PC-3 (cell line): ENCODE data around the gene ZNF646. TPM values are rescaled to one million over a fixed set of nuclear protein-coding genes. Genes with fewer than 3 reads are reported as not detected.

Experiments used
- ATAC-seq: fragments of 200-7000 bp; cut with Tn5 transposase; 2 replicates; pipeline ENCODE4 v1.9.1; 2020; ENCODE audit warnings: mild to moderate bottlenecking, moderate library complexity
- BruUV-seq: library from RNA; stranded (reverse); fragments of 400-500 nt; replicated peaks from 2 replicates; lab custom pipeline; 2021; lab: Mats Ljungman, UMichigan
- CTCF ChIA-PET: fragments of 300-600 bp; sonication (Branson Sonifier 250); formaldehyde crosslinking; loops from one replicate; lab custom pipeline; 2022; ENCODE audit warnings: antibody characterized with exemption; lab: Charles Lee
- POLR2A ChIA-PET: fragments of 300-600 bp; sonication (Branson Sonifier 250); formaldehyde crosslinking; loops from one replicate; lab custom pipeline; 2022; ENCODE audit warnings: antibody characterized with exemption; ENCODE audit not compliant: unreplicated experiment; lab: Charles Lee
- DNase-seq: peaks from one replicate; pipeline ENCODE4 v3.0.0-alpha.2; 2015
- H2AFZ ChIP-seq: fragments of 300-600 bp; sonication (generic); 2 replicates; pipeline ENCODE4 v1.6.0; 2016; ENCODE audit warnings: antibody characterized with exemption, low read length
- H3F3A ChIP-seq: fragments of 300-600 bp; sonication (generic); one replicate; pipeline ENCODE4 v1.6.0; 2017; ENCODE audit warnings: antibody characterized with exemption, low read length, control low read depth, mild to moderate bottlenecking; ENCODE audit not compliant: unreplicated experiment
- H3K27ac ChIP-seq: fragments of 300-600 bp; sonication (generic); 2 replicates; pipeline ENCODE4 v1.5.1; 2016; ENCODE audit warnings: mild to moderate bottlenecking, low read length
- H3K27me3 ChIP-seq: fragments of 300-600 bp; sonication (generic); 2 replicates; pipeline ENCODE4 v1.6.1; 2016; ENCODE audit warnings: low read length, mixed read lengths
- H3K36me3 ChIP-seq: fragments of 300-600 bp; sonication (generic); 2 replicates; pipeline ENCODE4 v1.6.1; 2016; ENCODE audit warnings: low read depth, mixed run types, low read length, mixed read lengths
- H3K4me1 ChIP-seq: fragments of 300-600 bp; sonication (generic); 2 replicates; pipeline ENCODE4 v1.5.1; 2016; ENCODE audit warnings: low read length; ENCODE audit not compliant: insufficient read depth
- H3K4me2 ChIP-seq: fragments of 300-600 bp; sonication (generic); 2 replicates; pipeline ENCODE4 v1.6.0; 2016; ENCODE audit warnings: low read length
- H3K4me3 ChIP-seq: fragments of 300-600 bp; sonication (generic); 2 replicates; pipeline ENCODE4 v1.5.1; 2016; ENCODE audit warnings: mild to moderate bottlenecking, low read length, mixed read lengths
- H3K79me2 ChIP-seq: fragments of 300-600 bp; sonication (generic); 2 replicates; pipeline ENCODE4 v1.6.1; 2017; ENCODE audit warnings: low read length, mixed read lengths
- H3K9ac ChIP-seq: fragments of 300-600 bp; sonication (generic); 2 replicates; pipeline ENCODE4 v1.6.0; 2016; ENCODE audit warnings: mild to moderate bottlenecking, low read length
- H3K9me2 ChIP-seq: fragments of 300-600 bp; sonication (generic); replicated peaks from 2 replicates; pipeline ENCODE4 v1.6.1; 2016; ENCODE audit warnings: mixed run types, low read length, mixed read lengths
- H3K9me3 ChIP-seq: fragments of 300-600 bp; sonication (generic); 2 replicates; pipeline ENCODE4 v1.6.1; 2016; ENCODE audit warnings: low read length, mixed read lengths
- H4K20me1 ChIP-seq: fragments of 300-600 bp; sonication (generic); 2 replicates; pipeline ENCODE4 v1.6.1; 2016; ENCODE audit warnings: low read length, mixed read lengths
- CTCF ChIP-seq: fragments of 300-600 bp; sonication (generic); conservative IDR thresholded peaks from 2 replicates; pipeline ENCODE4 v1.5.1; 2017; ENCODE audit warnings: antibody characterized with exemption, low read depth, mild to moderate bottlenecking, low read length
- EZH2 ChIP-seq: fragments of 300-600 bp; sonication (generic); IDR thresholded peaks from one replicate; pipeline ENCODE4 v1.6.1; 2017; ENCODE audit warnings: antibody characterized with exemption, mild to moderate bottlenecking, low read length; ENCODE audit not compliant: unreplicated experiment
- EZH2phosphoT487 ChIP-seq: fragments of 300-600 bp; sonication (generic); IDR thresholded peaks from 2 replicates; pipeline ENCODE4 v1.6.1; 2018; ENCODE audit warnings: mild to moderate bottlenecking, antibody characterized with exemption, low read length, borderline replicate concordance
- intact Hi-C: fragments of 100-400 bp; cut with micrococcal nuclease; formaldehyde crosslinking; loops from 2 replicates; pipeline ENCODE4 v1.9.0; 2023
- total RNA-seq: library from RNA; depleted of rRNA; stranded (reverse); fragments of >200 nt; gene quantifications from 2 replicates; pipeline ENCODE4 v1.2.3, GENCODE V29; 2014

ZNF646 gene
- total RNA-seq, 1 experiment from 2014 or later = 8.5 TPM

GRCh38 chr16:31029272-31029671, 45.0 kb upstream of the ZNF646 start:
- Histone ChIP-seq H3K9ac (no peak overlapping the region), H3K27ac (no peak overlapping the region), H3K4me1 (peaks cover 8% of the 10 kb centered on the region; the same call in 1 of the 2 replicates), H3K9me3 (no peaks in the 10 kb centered on the region), H3K4me3 (no peak overlapping the region), H3K9me2 (no peaks in the 10 kb centered on the region), H3K36me3 (no peaks in the 10 kb centered on the region), H3F3A (no peaks in the 10 kb centered on the region), H2AFZ (no peak overlapping the region), H3K79me2 (peaks cover 6% of the 10 kb centered on the region), H4K20me1 (no peaks in the 10 kb centered on the region; the same call in 1 of the 2 replicates), H3K4me2 (no peak overlapping the region), H3K27me3 (no peaks in the 10 kb centered on the region)
- no peak for DNase-seq
- ChIA-PET POLR2A (no interaction called here), CTCF (no interaction called here)
- ATAC-seq = no peak
- intact Hi-C loops = loop anchor here (10.0 kb wide), 1 partner anchor 116 kb away; no protein-coding TSS in a partner anchor
- TF ChIP-seq CTCF = no peak
- no peak for TF ChIP-seq EZH2
- TF ChIP-seq EZH2phosphoT487 = no peak
- BruUV-seq = no TSS peak

- ATAC-seq (no peak), DNase-seq (no peak)
- H3K36me3 ChIP-seq = no peaks in the 10 kb centered on the region
- peaks cover 16% of the 10 kb centered on the region for H3K79me2 ChIP-seq
- no peak overlapping the region for H3K4me3 ChIP-seq
- ChIA-PET POLR2A (no interaction called here), CTCF (no interaction called here)
- no TSS peak for BruUV-seq
- H3K27ac ChIP-seq = no peak overlapping the region
- H3F3A ChIP-seq = no peaks in the 10 kb centered on the region
- no peaks in the 10 kb centered on the region; the same call in 1 of the 2 replicates for H4K20me1 ChIP-seq
- no peak overlapping the region for H3K4me2 ChIP-seq
- H2AFZ ChIP-seq = no peak overlapping the region
- H3K9me3 ChIP-seq = no peaks in the 10 kb centered on the region
- intact Hi-C loops = loop anchor here (5.0 kb wide), 1 partner anchor 34 kb away; no protein-coding TSS in a partner anchor
- H3K27me3 ChIP-seq = no peaks in the 10 kb centered on the region
- TF ChIP-seq EZH2phosphoT487 (no peak), EZH2 (no peak), CTCF (no peak)
- H3K4me1 ChIP-seq = peaks cover 11% of the 10 kb centered on the region; the same call in 1 of the 2 replicates
- no peak overlapping the region for H3K9ac ChIP-seq
- no peaks in the 10 kb centered on the region for H3K9me2 ChIP-seq
Observed at GRCh38 chr16:31031276-31031675, 42.9 kb upstream of the ZNF646 start.

- intact Hi-C loops = loop anchor here (2.0 to 5.0 kb wide), 2 partner anchors 36 to 40 kb away; no protein-coding TSS in a partner anchor
- H3K79me2 ChIP-seq = peaks cover 16% of the 10 kb centered on the region
- TF ChIP-seq EZH2phosphoT487 (no peak), CTCF (no peak), EZH2 (no peak)
- H3K9me2 ChIP-seq = no peaks in the 10 kb centered on the region
- no peaks in the 10 kb centered on the region; the same call in 1 of the 2 replicates for H4K20me1 ChIP-seq
- ChIA-PET POLR2A (no interaction called here), CTCF (no interaction called here)
- H3K4me1 ChIP-seq = peaks cover 11% of the 10 kb centered on the region; the same call in 1 of the 2 replicates
- H3K27me3 ChIP-seq = no peaks in the 10 kb centered on the region
- ATAC-seq = peak; percentile 80
- no peaks in the 10 kb centered on the region for H3K9me3 ChIP-seq
- peak within 1 kb of the TSS; percentile 92 for H3K4me2 ChIP-seq
- BruUV-seq = TSS peak; percentile 81
- peak; percentile 92 for DNase-seq
- no peaks in the 10 kb centered on the region for H3F3A ChIP-seq
- peak within 1 kb of the TSS; percentile 98 for H3K4me3 ChIP-seq
- H3K9ac ChIP-seq = peak within 1 kb of the TSS; percentile 85
- H2AFZ ChIP-seq = peak within 1 kb of the TSS; percentile 98
- peak within 1 kb of the TSS; percentile 42 for H3K27ac ChIP-seq
- no peaks in the 10 kb centered on the region for H3K36me3 ChIP-seq
Observed at GRCh38 chr16:31032736-31033708, 41.2 kb upstream of the ZNF646 start, which contains the start of gene STX4. STX4 (plus strand) TSS chr16:31033558; CDS start chr16:31033806, 248 bp downstream.
